C4-2B (cell line): ENCODE data around the gene ZNF408.

Experiments used
- H3K27ac ChIP-seq: fragments of 450-650 bp; 2 replicates; pipeline ENCODE4 v1.5.1; 2017
- ZFX ChIP-seq: fragments of 450-650 bp; IDR thresholded peaks from 2 replicates; pipeline ENCODE4 v1.6.1; 2017
- TF ChIP-seq, protein P1 (sequence below): fragments of 450-650 bp; conservative IDR thresholded peaks from 2 replicates; pipeline ENCODE4 v1.5.1; 2017; ENCODE audit warnings: mild to moderate bottlenecking

ZNF408 gene

DNA sequence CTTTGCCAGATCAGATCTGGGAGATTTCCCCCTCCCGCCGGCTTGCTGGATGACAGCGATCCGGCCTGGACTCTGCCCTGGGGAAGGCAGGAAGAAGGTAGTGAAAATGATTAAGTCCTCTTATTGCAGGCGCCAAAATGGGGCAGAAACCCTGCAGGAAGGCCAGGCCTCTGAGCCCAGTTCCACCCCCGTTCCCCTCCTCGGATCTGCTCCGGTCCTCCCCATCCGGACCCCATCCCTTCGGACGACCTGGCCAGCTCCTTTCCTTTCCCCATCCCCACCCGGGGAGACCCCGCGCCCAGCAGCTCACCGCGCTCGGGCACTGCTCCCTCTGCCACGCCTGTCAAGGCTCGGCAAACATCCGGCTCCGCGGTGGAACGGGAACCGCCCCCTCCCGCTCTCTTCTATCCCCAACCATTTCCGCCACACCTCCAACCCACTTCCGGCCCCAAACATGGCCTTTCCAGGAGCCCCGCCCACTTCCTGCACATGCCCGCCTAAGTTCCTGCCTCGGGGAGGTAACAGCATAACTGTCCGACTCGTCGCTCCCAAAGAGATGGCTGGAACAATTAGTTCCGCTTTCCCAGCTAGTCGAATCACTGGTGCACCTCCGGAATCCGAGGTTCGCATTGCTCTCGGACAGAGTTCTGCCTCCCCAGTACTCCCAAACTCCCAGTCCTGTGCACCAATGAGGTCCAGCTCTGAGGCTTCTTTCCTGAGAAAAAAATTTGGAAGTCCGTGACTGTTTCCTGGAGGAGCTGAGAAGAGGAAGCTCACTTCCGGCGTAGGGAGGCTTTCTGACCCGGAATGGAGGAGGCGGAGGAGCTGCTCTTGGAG, at the start of gene ZNF408, which contains the start of gene ARHGAP1:
Gene ZNF408, plus strand, starts transcription at position 791 of the 837 bp plus-strand sequence. Its CDS starts 17 bp downstream, at position 808.
Gene ARHGAP1, minus strand, starts transcription at position 379 of the 837 bp plus-strand sequence. CDS start 4,512 bp downstream, outside the sequence.
- H3K27ac ChIP-seq, result peak within 1 kb of the TSS; percentile 85
- TF ChIP-seq, protein P1, sequence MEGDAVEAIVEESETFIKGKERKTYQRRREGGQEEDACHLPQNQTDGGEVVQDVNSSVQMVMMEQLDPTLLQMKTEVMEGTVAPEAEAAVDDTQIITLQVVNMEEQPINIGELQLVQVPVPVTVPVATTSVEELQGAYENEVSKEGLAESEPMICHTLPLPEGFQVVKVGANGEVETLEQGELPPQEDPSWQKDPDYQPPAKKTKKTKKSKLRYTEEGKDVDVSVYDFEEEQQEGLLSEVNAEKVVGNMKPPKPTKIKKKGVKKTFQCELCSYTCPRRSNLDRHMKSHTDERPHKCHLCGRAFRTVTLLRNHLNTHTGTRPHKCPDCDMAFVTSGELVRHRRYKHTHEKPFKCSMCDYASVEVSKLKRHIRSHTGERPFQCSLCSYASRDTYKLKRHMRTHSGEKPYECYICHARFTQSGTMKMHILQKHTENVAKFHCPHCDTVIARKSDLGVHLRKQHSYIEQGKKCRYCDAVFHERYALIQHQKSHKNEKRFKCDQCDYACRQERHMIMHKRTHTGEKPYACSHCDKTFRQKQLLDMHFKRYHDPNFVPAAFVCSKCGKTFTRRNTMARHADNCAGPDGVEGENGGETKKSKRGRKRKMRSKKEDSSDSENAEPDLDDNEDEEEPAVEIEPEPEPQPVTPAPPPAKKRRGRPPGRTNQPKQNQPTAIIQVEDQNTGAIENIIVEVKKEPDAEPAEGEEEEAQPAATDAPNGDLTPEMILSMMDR, result no peak
- peak; percentile 66; the same call in 1 of the 2 replicates for TF ChIP-seq ZFX

DNA sequence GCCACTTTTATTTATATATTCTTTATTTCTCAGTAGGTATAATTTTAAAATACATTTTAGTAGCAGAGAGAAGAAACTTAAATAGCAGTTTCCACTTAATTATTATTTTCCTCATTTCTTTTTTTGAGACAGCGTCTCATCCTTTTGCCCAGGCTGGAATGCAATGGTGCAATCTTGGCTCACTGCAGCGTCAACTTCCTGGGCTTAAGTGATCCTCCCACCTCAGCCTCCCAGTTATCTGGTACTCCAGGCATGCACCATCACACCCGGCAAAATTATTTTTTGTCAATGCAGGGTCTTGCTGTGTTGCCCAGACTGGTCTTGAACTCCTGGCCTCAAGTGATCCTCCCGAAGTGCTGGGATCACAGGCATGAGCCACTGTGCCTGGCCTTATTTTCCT, 45.2 kb upstream of the ZNF408 start:
- no peak overlapping the region for H3K27ac ChIP-seq

DNA sequence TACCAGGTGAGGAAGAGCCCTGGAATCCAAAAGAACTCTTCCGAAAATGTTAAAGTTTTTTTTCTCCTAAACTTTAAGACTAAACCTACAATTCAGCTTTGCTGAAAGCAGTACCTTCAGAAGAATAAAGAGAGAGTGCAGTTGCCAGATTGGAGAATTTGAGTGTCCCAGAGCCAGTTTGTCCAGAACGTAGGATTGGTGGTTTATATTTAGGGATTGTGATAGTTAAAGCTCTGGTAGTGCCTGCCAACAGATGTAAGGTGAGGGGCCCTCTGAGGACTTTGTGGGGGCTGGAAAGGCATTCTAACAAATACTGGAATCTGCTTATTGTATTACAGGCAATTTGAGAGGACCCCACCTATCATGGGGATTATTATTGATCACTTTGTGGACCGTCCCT, 43.6 kb upstream of the ZNF408 start:
- TF ChIP-seq, protein P1, result no peak
- TF ChIP-seq ZFX, result no peak
- no peak overlapping the region for H3K27ac ChIP-seq

More for the DNA sequence above, 45.2 kb upstream of the ZNF408 start:
- TF ChIP-seq, protein P1, result no peak
- no peak for TF ChIP-seq ZFX

DNA sequence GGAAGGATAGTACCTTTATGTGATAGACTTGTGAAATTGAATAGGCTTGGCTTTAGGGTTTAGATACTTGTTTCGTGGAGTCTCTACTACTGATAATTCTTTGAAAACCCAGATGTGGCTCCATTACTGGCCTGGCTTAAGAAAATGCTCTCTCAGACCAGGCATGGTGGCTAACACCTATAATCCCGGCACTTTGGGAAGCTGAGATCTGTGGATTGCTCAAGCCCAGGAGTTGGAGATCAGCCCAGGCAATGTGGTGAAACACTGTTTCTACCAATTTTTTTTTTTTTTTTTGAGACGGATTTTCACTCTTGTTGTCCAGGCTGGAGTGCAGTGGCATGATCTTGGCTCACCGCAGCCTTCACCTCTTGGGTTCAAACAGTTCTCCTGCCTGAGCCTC, 42.6 kb upstream of the ZNF408 start:
- no peak overlapping the region for H3K27ac ChIP-seq
- TF ChIP-seq, protein P1, result no peak
- TF ChIP-seq ZFX, result no peak

DNA sequence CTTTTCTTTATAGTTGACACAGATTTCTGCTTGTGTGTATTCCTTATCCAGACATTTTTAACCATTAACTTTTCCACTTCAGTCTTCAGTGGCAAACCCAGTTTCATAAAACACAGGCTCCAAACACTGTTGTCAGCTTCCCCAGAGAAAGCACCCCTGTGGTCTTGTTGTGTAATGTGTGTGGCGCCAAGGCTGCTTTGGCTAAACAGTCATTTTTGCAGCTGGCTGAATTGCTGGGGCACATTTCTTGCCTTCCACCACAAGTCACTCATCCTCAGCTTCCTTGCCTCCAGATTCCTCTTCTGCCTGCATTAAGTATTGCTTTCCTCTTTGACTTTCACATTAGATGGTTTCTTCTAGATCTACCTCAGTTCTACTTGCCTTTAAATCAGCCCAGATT, 40.9 kb upstream of the ZNF408 start:
- H3K27ac ChIP-seq, result no peak overlapping the region
- no peak for TF ChIP-seq ZFX
- TF ChIP-seq, protein P1, result no peak

DNA sequence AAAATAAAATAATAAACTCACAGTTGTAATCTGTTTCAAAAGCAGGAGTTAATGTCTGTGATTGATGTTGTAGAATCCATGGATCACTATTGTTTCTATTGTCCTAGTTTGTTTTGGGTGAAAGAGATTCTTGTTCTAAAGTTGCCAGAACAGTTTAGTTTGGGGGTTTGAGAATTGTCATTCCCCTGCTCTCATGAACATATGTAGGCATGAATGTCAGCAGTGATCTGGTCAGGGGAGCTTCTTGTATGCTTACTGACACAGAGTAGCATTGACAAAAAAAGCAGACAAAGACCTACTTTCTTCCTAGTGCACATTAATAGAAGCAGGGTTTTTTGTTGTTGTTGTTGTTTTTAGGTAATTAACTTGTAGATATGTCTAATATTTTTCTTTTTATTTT, 39.0 kb upstream of the ZNF408 start:
- no peak overlapping the region for H3K27ac ChIP-seq
- TF ChIP-seq ZFX, result no peak
- TF ChIP-seq, protein P1, result no peak

DNA sequence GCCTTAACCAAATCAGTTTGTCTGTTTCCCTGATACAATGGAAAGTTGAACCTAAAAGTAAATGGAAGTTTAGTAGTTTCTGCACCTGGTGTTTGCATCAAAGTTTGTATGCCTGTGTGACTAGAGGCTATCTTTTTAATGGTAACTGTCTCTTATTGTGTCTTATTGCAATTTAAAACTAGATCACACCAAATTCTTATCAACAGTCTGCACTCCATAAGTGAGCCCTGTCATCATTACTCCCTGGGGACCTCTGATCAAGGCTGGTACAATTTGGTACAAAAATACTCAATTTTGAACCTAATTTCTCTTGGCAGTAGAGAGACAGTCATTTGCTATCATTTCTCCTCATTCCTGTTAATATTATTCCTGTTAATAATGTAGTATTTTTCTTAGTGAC, 38.5 kb upstream of the ZNF408 start:
- no peak overlapping the region for H3K27ac ChIP-seq

More for the DNA sequence above, 38.5 kb upstream of the ZNF408 start:
- TF ChIP-seq ZFX, result no peak
- TF ChIP-seq, protein P1, result no peak
